ENCODE results near the gene SCP2.

SCP2 gene

GRCh38 chr1:53047737-53048736, 121.0 kb downstream of the SCP2 start:
- Histone ChIP-seq H3K27me3 (ENCODE audit: insufficient read depth, low read depth, severe bottlenecking) (no peaks in the 10 kb centered on the region), H3K27ac (peak overlapping the region; percentile 32; the same call in 1 of the 2 replicates), H3K36me3 (no peaks in the 10 kb centered on the region; the same call in none of the 2 replicates), H3K4me3 (ENCODE audit: low read depth, low read length) (no peak overlapping the region), H3K9me3 (ENCODE audit: severe bottlenecking) (no peaks in the 10 kb centered on the region)
- TF ChIP-seq CTCF (IDR thresholded peaks at IDR 0.05; ENCODE audit: low read depth, low read length), result no peak
- no peak for DNase-seq

- Histone ChIP-seq H3K4me3 (ENCODE audit: low read depth, low read length) (no peak overlapping the region), H3K36me3 (no peaks in the 10 kb centered on the region; the same call in none of the 2 replicates), H3K9me3 (ENCODE audit: severe bottlenecking) (no peaks in the 10 kb centered on the region), H3K27ac (peak overlapping the region; percentile 32; the same call in 1 of the 2 replicates), H3K27me3 (ENCODE audit: insufficient read depth, low read depth, severe bottlenecking) (no peaks in the 10 kb centered on the region)
- peak; percentile 36 for DNase-seq
- no peak for TF ChIP-seq CTCF (IDR thresholded peaks at IDR 0.05; ENCODE audit: low read depth, low read length)
Observed at GRCh38 chr1:53048960-53049573, 122.0 kb downstream of the SCP2 start.

- H3K27me3 ChIP-seq (ENCODE audit: insufficient read depth, low read depth, severe bottlenecking), result no peaks in the 10 kb centered on the region
- no peak for DNase-seq
- no peak for TF ChIP-seq CTCF (IDR thresholded peaks at IDR 0.05; ENCODE audit: low read depth, low read length)
- H3K4me3 ChIP-seq (ENCODE audit: low read depth, low read length), result no peak overlapping the region
- peak overlapping the region; percentile 1 for H3K27ac ChIP-seq
- no peaks in the 10 kb centered on the region for H3K9me3 ChIP-seq (ENCODE audit: severe bottlenecking)
- no peaks in the 10 kb centered on the region; the same call in 1 of the 2 replicates for H3K36me3 ChIP-seq
Observed at GRCh38 chr1:53049574-53049967, 122.5 kb downstream of the SCP2 start.

- H3K27ac ChIP-seq, result peak overlapping the region; percentile 1
- no peak for DNase-seq
- no peak overlapping the region for H3K4me3 ChIP-seq (ENCODE audit: low read depth, low read length)
- no peaks in the 10 kb centered on the region; the same call in 1 of the 2 replicates for H3K36me3 ChIP-seq
- TF ChIP-seq CTCF (IDR thresholded peaks at IDR 0.05; ENCODE audit: low read depth, low read length), result no peak
- no peaks in the 10 kb centered on the region for H3K9me3 ChIP-seq (ENCODE audit: severe bottlenecking)
- no peaks in the 10 kb centered on the region for H3K27me3 ChIP-seq (ENCODE audit: insufficient read depth, low read depth, severe bottlenecking)
Observed at GRCh38 chr1:53050310-53050709, 123.2 kb downstream of the SCP2 start.

GRCh38 chr1:53051676-53052075, 124.6 kb downstream of the SCP2 start:
- Histone ChIP-seq H3K36me3 (no peaks in the 10 kb centered on the region; the same call in 1 of the 2 replicates), H3K27ac (peak overlapping the region; percentile 9; the same call in 1 of the 2 replicates), H3K4me3 (ENCODE audit: low read depth, low read length) (no peak overlapping the region), H3K27me3 (ENCODE audit: insufficient read depth, low read depth, severe bottlenecking) (no peaks in the 10 kb centered on the region), H3K9me3 (ENCODE audit: severe bottlenecking) (no peaks in the 10 kb centered on the region)
- TF ChIP-seq CTCF (IDR thresholded peaks at IDR 0.05; ENCODE audit: low read depth, low read length), result no peak
- no peak for DNase-seq

Measured in WERI-Rb-1 (cell line).